IMR-90 (cell line): ENCODE data around the gene NEIL3.

Experiments used
- FOS ChIP-seq: fragments of 150-350 bp; IDR thresholded peaks from 2 replicates; pipeline ENCODE4 v1.6.1; 2016; ENCODE audit warnings: low read depth, low read length
- MAFK ChIP-seq: IDR thresholded peaks from 2 replicates; pipeline ENCODE4 v1.6.1; 2012; ENCODE audit warnings: low read depth, low read length, improper control_type of control experiment
- MXI1 ChIP-seq: IDR thresholded peaks from 2 replicates; pipeline ENCODE4 v1.6.1; 2012; ENCODE audit warnings: low read depth, mild to moderate bottlenecking, low read length, moderate library complexity, borderline replicate concordance
- POLR2A ChIP-seq: IDR thresholded peaks from 2 replicates; pipeline ENCODE4 v1.6.1; 2012; ENCODE audit warnings: mild to moderate bottlenecking, low read depth, low read length
- RAD21 ChIP-seq: IDR thresholded peaks from 2 replicates; pipeline ENCODE4 v1.6.1; 2012; ENCODE audit warnings: low read length, improper control_type of control experiment
- RCOR1 ChIP-seq: IDR thresholded peaks from 2 replicates; pipeline ENCODE4 v1.6.1; 2012; ENCODE audit warnings: mild to moderate bottlenecking, low read length, improper control_type of control experiment; ENCODE audit not compliant: insufficient replicate concordance
- RFX5 ChIP-seq: IDR thresholded peaks from 2 replicates; pipeline ENCODE4 v1.8.0; 2012; ENCODE audit warnings: low read depth, mild to moderate bottlenecking, low read length, moderate library complexity
- USF2 ChIP-seq: fragments of 150-350 bp; IDR thresholded peaks from 2 replicates; pipeline ENCODE4 v1.6.1; 2017; ENCODE audit warnings: mild to moderate bottlenecking, antibody characterized with exemption, low read length, low read depth
- TF ChIP-seq, protein P1 (sequence below): conservative IDR thresholded peaks from 2 replicates; pipeline ENCODE4 v1.5.1; 2012; ENCODE audit warnings: mild to moderate bottlenecking, low read depth, low read length, improper control_type of control experiment

DNA sequence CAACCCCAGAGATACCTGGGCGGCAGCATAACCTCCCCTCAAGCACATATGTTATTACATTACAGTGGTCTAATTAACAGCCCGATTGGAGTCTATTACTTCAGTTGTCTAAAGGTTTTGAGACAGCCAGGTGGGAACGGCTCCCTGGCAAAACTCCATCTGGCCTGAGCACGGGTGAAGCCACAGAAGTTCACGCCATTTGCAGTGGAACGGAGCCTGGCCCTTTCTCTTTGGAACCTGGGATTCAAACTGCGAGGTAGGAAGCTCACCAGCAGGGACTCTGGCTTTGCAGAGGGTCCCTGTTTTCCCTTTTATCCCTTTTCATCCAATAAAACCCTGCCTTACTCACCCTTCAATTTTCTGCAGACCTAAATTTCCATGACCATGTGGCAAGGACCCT is 45.9 kb upstream of the NEIL3 start:
- TF ChIP-seq POLR2A: no peak
- TF ChIP-seq, protein P1, sequence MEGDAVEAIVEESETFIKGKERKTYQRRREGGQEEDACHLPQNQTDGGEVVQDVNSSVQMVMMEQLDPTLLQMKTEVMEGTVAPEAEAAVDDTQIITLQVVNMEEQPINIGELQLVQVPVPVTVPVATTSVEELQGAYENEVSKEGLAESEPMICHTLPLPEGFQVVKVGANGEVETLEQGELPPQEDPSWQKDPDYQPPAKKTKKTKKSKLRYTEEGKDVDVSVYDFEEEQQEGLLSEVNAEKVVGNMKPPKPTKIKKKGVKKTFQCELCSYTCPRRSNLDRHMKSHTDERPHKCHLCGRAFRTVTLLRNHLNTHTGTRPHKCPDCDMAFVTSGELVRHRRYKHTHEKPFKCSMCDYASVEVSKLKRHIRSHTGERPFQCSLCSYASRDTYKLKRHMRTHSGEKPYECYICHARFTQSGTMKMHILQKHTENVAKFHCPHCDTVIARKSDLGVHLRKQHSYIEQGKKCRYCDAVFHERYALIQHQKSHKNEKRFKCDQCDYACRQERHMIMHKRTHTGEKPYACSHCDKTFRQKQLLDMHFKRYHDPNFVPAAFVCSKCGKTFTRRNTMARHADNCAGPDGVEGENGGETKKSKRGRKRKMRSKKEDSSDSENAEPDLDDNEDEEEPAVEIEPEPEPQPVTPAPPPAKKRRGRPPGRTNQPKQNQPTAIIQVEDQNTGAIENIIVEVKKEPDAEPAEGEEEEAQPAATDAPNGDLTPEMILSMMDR: no peak
- no peak for TF ChIP-seq RFX5
- TF ChIP-seq USF2: no peak
- no peak for TF ChIP-seq MAFK
- no peak for TF ChIP-seq MXI1
- no peak for TF ChIP-seq RAD21
- no peak for TF ChIP-seq FOS
- no peak for TF ChIP-seq RCOR1
